Measurements from ENCODE around the gene LOXL4.

Gene LOXL4

GRCh38 chr10:98267894-98268693 lies at the start of gene LOXL4:
Gene LOXL4 (minus strand): TSS chr10:98268194. CDS start chr10:98263019, 5,175 bp downstream.
- in situ Hi-C loops (cut with MboI; ENCODE audit: low sequenced_read_pairs): loop anchor here (10.0 kb wide), 1 partner anchor 57 kb away; no protein-coding TSS in a partner anchor

GRCh38 chr10:98316661-98317060 lies 48.7 kb upstream of the LOXL4 start:
- in situ Hi-C loops (cut with MboI; ENCODE audit: low sequenced_read_pairs): no loop called here

GRCh38 chr10:98316170-98316569 lies 48.2 kb upstream of the LOXL4 start:
- in situ Hi-C loops (cut with MboI; ENCODE audit: low sequenced_read_pairs): no loop called here

GRCh38 chr10:98314532-98315284 lies 46.7 kb upstream of the LOXL4 start:
- in situ Hi-C loops (cut with MboI; ENCODE audit: low sequenced_read_pairs): no loop called here

GRCh38 chr10:98313598-98313997 lies 45.6 kb upstream of the LOXL4 start:
- in situ Hi-C loops (cut with MboI; ENCODE audit: low sequenced_read_pairs): no loop called here

GRCh38 chr10:98312822-98313221 lies 44.8 kb upstream of the LOXL4 start:
- in situ Hi-C loops (cut with MboI; ENCODE audit: low sequenced_read_pairs): no loop called here

GRCh38 chr10:98312349-98312748 lies 44.4 kb upstream of the LOXL4 start:
- in situ Hi-C loops (cut with MboI; ENCODE audit: low sequenced_read_pairs): no loop called here

GRCh38 chr10:98310701-98311100 lies 42.7 kb upstream of the LOXL4 start:
- in situ Hi-C loops (cut with MboI; ENCODE audit: low sequenced_read_pairs): no loop called here

GRCh38 chr10:98309366-98310355 lies 41.7 kb upstream of the LOXL4 start:
- in situ Hi-C loops (cut with MboI; ENCODE audit: low sequenced_read_pairs): no loop called here

- in situ Hi-C loops (cut with MboI; ENCODE audit: low sequenced_read_pairs): no loop called here
These were observed 40.8 kb upstream of the LOXL4 start for GRCh38 chr10:98308669-98309365.

GRCh38 chr10:98307916-98308541 lies 40.0 kb upstream of the LOXL4 start:
- in situ Hi-C loops (cut with MboI; ENCODE audit: low sequenced_read_pairs): no loop called here

- in situ Hi-C loops (cut with MboI; ENCODE audit: low sequenced_read_pairs): no loop called here
These were observed 38.5 kb upstream of the LOXL4 start for GRCh38 chr10:98306501-98306900.

- in situ Hi-C loops (cut with MboI; ENCODE audit: low sequenced_read_pairs): no loop called here
These were observed 35.6 kb upstream of the LOXL4 start for GRCh38 chr10:98303569-98303968.

- in situ Hi-C loops (cut with MboI; ENCODE audit: low sequenced_read_pairs): no loop called here
These were observed 34.9 kb upstream of the LOXL4 start for GRCh38 chr10:98302741-98303365.

- in situ Hi-C loops (cut with MboI; ENCODE audit: low sequenced_read_pairs): no loop called here
These were observed 33.8 kb upstream of the LOXL4 start for GRCh38 chr10:98301664-98302319.

GRCh38 chr10:98300526-98301229 lies 32.7 kb upstream of the LOXL4 start:
- in situ Hi-C loops (cut with MboI; ENCODE audit: low sequenced_read_pairs): no loop called here

- in situ Hi-C loops (cut with MboI; ENCODE audit: low sequenced_read_pairs): no loop called here
These were observed 31.3 kb upstream of the LOXL4 start for GRCh38 chr10:98299341-98299740.

- in situ Hi-C loops (cut with MboI; ENCODE audit: low sequenced_read_pairs): no loop called here
These were observed 28.5 kb upstream of the LOXL4 start for GRCh38 chr10:98296524-98296923.

Measured in HL-60/S4 treated with phorbol 12-myristate 13-acetate at 8.2 ng/mL for 4 days and 3 days (cell line).